B cell (primary cell): Measurements from ENCODE around the gene GRID2. TPM values are rescaled to one million over a fixed set of nuclear protein-coding genes. Genes with fewer than 3 reads are reported as not detected.

Experiments used
- ATAC-seq: fragments of 200-7000 bp; cut with Tn5 transposase; one replicate; pipeline ENCODE4 v1.10.0; 2021; ENCODE audit warnings: low read depth, mild to moderate bottlenecking, moderate number of reproducible peaks, moderate library complexity
- CTCF ChIA-PET: fragments of 350-600 bp; sonication (Branson Sonifier 250); formaldehyde crosslinking; loops from one replicate; lab custom pipeline; 2021; ENCODE audit warnings: antibody characterized with exemption, inconsistent platforms; lab: Charles Lee
- POLR2A ChIA-PET: fragments of 350-600 bp; sonication (Branson Sonifier 250); formaldehyde crosslinking; loops from one replicate; lab custom pipeline; 2021; ENCODE audit warnings: antibody characterized with exemption; lab: Charles Lee
- DNase-seq: peaks from one replicate; pipeline ENCODE4 v3.0.0; 2013
- H2AFZ ChIP-seq: 2 replicates; pipeline ENCODE4 v1.6.1; 2012; ENCODE audit warnings: mild to moderate bottlenecking, low read depth, low read length; ENCODE audit not compliant: insufficient read depth, poor library complexity, severe bottlenecking
- H3K27ac ChIP-seq, 2 donors: 1 replicate in 1 of 2; 2 replicates in 1 of 2; pipeline ENCODE4 v1.5.1; 2012 to 2013; ENCODE audit warnings: low read length in 2 of 2, mild to moderate bottlenecking in 2 of 2, moderate library complexity in 1 of 2
- H3K27me3 ChIP-seq, 4 experiments: fragments of 200-600 bp in 1 of 4; sonication (generic) in 1 of 4; replicated peaks in 1 of 4; 1 replicate in 2 of 4; 2 replicates in 2 of 4; pipeline versions ENCODE4 v1.6.1 to v1.7.0; 2013 to 2016; ENCODE audit warnings: low read length in 3 of 4, mild to moderate bottlenecking in 2 of 4, mixed read lengths in 1 of 4, moderate library complexity in 1 of 4; ENCODE audit not compliant: insufficient read depth in 4 of 4, control insufficient read depth in 3 of 4; ENCODE audit errors: control extremely low read depth in 1 of 4
- H3K36me3 ChIP-seq, 2 experiments: replicated peaks in 1 of 2; 1 replicate in 1 of 2; 2 replicates in 1 of 2; pipeline versions ENCODE4 v1.6.1 to v1.7.1; 2013; ENCODE audit warnings: low read length in 1 of 2; ENCODE audit not compliant: insufficient read depth in 2 of 2, control insufficient read depth in 1 of 2; ENCODE audit errors: control extremely low read depth in 1 of 2, extremely low read depth in 1 of 2
- H3K4me1 ChIP-seq, 2 donors: fragments of 200-600 bp in 1 of 2; sonication (generic) in 1 of 2; 1 replicate in 1 of 2; 2 replicates in 1 of 2; pipeline versions ENCODE4 v1.5.1 to v1.6.1; 2013 to 2017; ENCODE audit warnings: low read length in 2 of 2; ENCODE audit not compliant: control insufficient read depth in 2 of 2, insufficient read depth in 2 of 2
- H3K4me2 ChIP-seq: replicated peaks from 2 replicates; pipeline ENCODE3; 2012; ENCODE audit warnings: mild to moderate bottlenecking, low read depth, low read length; ENCODE audit not compliant: poor library complexity, severe bottlenecking
- H3K4me3 ChIP-seq, 5 experiments: fragments of 200-600 bp in 1 of 5; sonication (generic) in 1 of 5; 1 replicate in 3 of 5; 2 replicates in 2 of 5; pipeline versions ENCODE4 v1.5.1 to v1.7.0; 2011 to 2016; ENCODE audit warnings: low read length in 4 of 5, mild to moderate bottlenecking in 4 of 5, low read depth in 2 of 5, control low read depth in 1 of 5, moderate library complexity in 1 of 5; ENCODE audit not compliant: insufficient read depth in 1 of 5; ENCODE audit errors: control extremely low read depth in 1 of 5, extremely low read depth in 1 of 5
- H3K79me2 ChIP-seq: fragments of 200-600 bp; sonication (generic); one replicate; pipeline ENCODE4 v1.6.0; 2016; ENCODE audit warnings: low read length; ENCODE audit not compliant: control insufficient read depth, insufficient read depth
- H3K9ac ChIP-seq: fragments of 200-600 bp; sonication (generic); 2 replicates; pipeline ENCODE4 v1.6.1; 2017; ENCODE audit warnings: mild to moderate bottlenecking, low read length, moderate library complexity
- H3K9me3 ChIP-seq, 3 donors: one replicate each; pipeline versions ENCODE4 v1.6.1 to v1.7.1; 2013; ENCODE audit warnings: low read length in 2 of 3; ENCODE audit not compliant: control insufficient read depth in 2 of 3, insufficient read depth in 1 of 3; ENCODE audit errors: control extremely low read depth in 1 of 3
- H4K20me1 ChIP-seq: 2 replicates; pipeline ENCODE4 v1.6.0; 2012; ENCODE audit warnings: mild to moderate bottlenecking, low read length; ENCODE audit not compliant: insufficient read depth, control insufficient read depth, poor library complexity, severe bottlenecking
- H3K27ac Mint-ChIP-seq: one replicate; pipeline ENCODE4 v1.8.0; 2021; ENCODE audit warnings: mixed read lengths
- H3K27me3 Mint-ChIP-seq: one replicate; pipeline ENCODE4 v1.8.0; 2021; ENCODE audit warnings: mixed read lengths
- H3K4me1 Mint-ChIP-seq: one replicate; pipeline ENCODE4 v1.8.0; 2021; ENCODE audit warnings: mixed read lengths
- H3K4me3 Mint-ChIP-seq: one replicate; pipeline ENCODE4 v1.8.0; 2021; ENCODE audit warnings: mixed read lengths
- H3K9me3 Mint-ChIP-seq: one replicate; pipeline ENCODE4 v1.8.0; 2022; ENCODE audit warnings: mixed read lengths; ENCODE audit not compliant: insufficient read depth
- CTCF ChIP-seq: fragments of 200-600 bp; IDR thresholded peaks from one replicate; pipeline ENCODE4 v1.8.0; 2022; ENCODE audit warnings: antibody characterized with exemption, mild to moderate bottlenecking
- EZH2 ChIP-seq: IDR thresholded peaks from 2 replicates; pipeline ENCODE4 v1.6.1; 2012; ENCODE audit warnings: borderline replicate concordance, low read depth, mild to moderate bottlenecking, moderate library complexity, low read length; ENCODE audit not compliant: insufficient read depth, poor library complexity, severe bottlenecking
- intact Hi-C: fragments of 100-400 bp; cut with micrococcal nuclease; formaldehyde crosslinking; loops from one replicate; pipeline ENCODE4 v1.10.0; 2022
- polyA plus RNA-seq: library from polyadenylated mRNA; depleted of rRNA; stranded (reverse); fragments of >200 nt; gene quantifications from 2 replicates; pipeline ENCODE4 v1.2.3, GENCODE V29; 2012
- total RNA-seq, 2 donors: library from RNA; stranded (reverse); fragments of 120-200 nt in 1 of 2; gene quantifications; 1 replicate in 1 of 2; 2 replicates in 1 of 2; pipeline versions ENCODE4 v1.2.3 to v1.2.4, GENCODE V29; 2013 to 2022

Gene GRID2
- total and polyA plus RNA-seq, 2 donors (not counting 1 experiment from before 2014, with no cell fraction given) = not detected

GRCh38 chr4:93633721-93634120 is 1330.0 kb downstream of the GRID2 start:
- ChIA-PET CTCF (no interaction called here), POLR2A (no interaction called here)
- Histone ChIP-seq H3K27ac (no peak overlapping the region), H3K9ac (no peak overlapping the region), H3K9me3 (no peaks in the 10 kb centered on the region), H3K27me3 (no peaks in the 10 kb centered on the region), H3K4me1 (no peaks in the 10 kb centered on the region), H3K4me2 (no peak overlapping the region), H3K4me3 (no peak overlapping the region), H2AFZ (no peak overlapping the region), H3K79me2 (no peaks in the 10 kb centered on the region), H3K36me3 (no peaks in the 10 kb centered on the region), H4K20me1 (no peaks in the 10 kb centered on the region)
- Mint-ChIP-seq H3K27ac (no peak overlapping the region), H3K9me3 (peaks cover 2% of the 10 kb centered on the region), H3K27me3 (no peaks in the 10 kb centered on the region), H3K4me1 (no peaks in the 10 kb centered on the region), H3K4me3 (no peak overlapping the region)
- DNase-seq (no peak), ATAC-seq (no peak)
- TF ChIP-seq EZH2 (no peak), CTCF (no peak)
- intact Hi-C loops = no loop called here

- Histone ChIP-seq H3K4me1 (no peaks in the 10 kb centered on the region), H3K27ac (no peak overlapping the region), H3K4me2 (no peak overlapping the region), H3K27me3 (no peaks in the 10 kb centered on the region), H4K20me1 (no peaks in the 10 kb centered on the region), H3K9me3 (no peaks in the 10 kb centered on the region), H3K4me3 (no peak overlapping the region), H3K9ac (no peak overlapping the region), H2AFZ (no peak overlapping the region), H3K36me3 (no peaks in the 10 kb centered on the region), H3K79me2 (no peaks in the 10 kb centered on the region)
- Mint-ChIP-seq H3K9me3 (peaks cover 2% of the 10 kb centered on the region), H3K4me3 (no peak overlapping the region), H3K4me1 (no peaks in the 10 kb centered on the region), H3K27me3 (no peaks in the 10 kb centered on the region), H3K27ac (no peak overlapping the region)
- no peak for ATAC-seq
- TF ChIP-seq EZH2 (no peak), CTCF (no peak)
- CTCF ChIA-PET = no interaction called here
- intact Hi-C loops = no loop called here
- POLR2A ChIA-PET = no interaction called here
- no peak for DNase-seq
Observed at GRCh38 chr4:93635943-93636342, 1332.2 kb downstream of the GRID2 start.
